HepG2 (cell line): ENCODE data around the gene SLC13A5.
A peak's percentile ranks its signal among the peaks of the same experiment; 100 is the strongest.

Experiments
- ATF7 ChIP-seq, 2 experiments: fragments of 450-650 bp in 1 of 2; sonication (generic) in 1 of 2; formaldehyde crosslinking in 1 of 2; IDR thresholded peaks; 2 replicates each; pipeline versions ENCODE4 v1.4.0 to v1.6.1; 2016 to 2020; ENCODE audit warnings: antibody characterized with exemption in 1 of 2, mild to moderate bottlenecking in 1 of 2, missing genetic modification reagents in 1 of 2
- ELF4 ChIP-seq: sonication (generic); formaldehyde crosslinking; IDR thresholded peaks from 2 replicates; pipeline ENCODE4 v1.5.0; 2020; ENCODE audit warnings: missing genetic modification reagents, mild to moderate bottlenecking, moderate library complexity, borderline replicate concordance
- KDM3A ChIP-seq: IDR thresholded peaks from 2 replicates; pipeline ENCODE4 v1.6.1; 2018; ENCODE audit warnings: low read depth, missing compliant biosample characterization
- NR1H2 ChIP-seq: sonication (generic); formaldehyde crosslinking; IDR thresholded peaks from 2 replicates; pipeline ENCODE4 v1.8.1; 2022; ENCODE audit warnings: low read depth, missing genetic modification reagents, borderline replicate concordance

- TF ChIP-seq ATF7 (IDR thresholded peaks at IDR 0.05): no peak
- TF ChIP-seq ATF7 (CRISPR knock-in tag; IDR thresholded peaks at IDR 0.05): no peak
- TF ChIP-seq NR1H2 (CRISPR knock-in tag): 0 out of 2 replicates have a peak, but pooled peaks have one; percentile 29
- TF ChIP-seq ELF4 (CRISPR knock-in tag): no peak
- TF ChIP-seq KDM3A: peak; percentile 83; the same call in 1 of the 2 replicates
These were observed at the start of gene SLC13A5 for GRCh38 chr17:6713130-6713917.
